ENCODE measurements around the gene DDB1. TPM values are rescaled to one million over a fixed set of nuclear protein-coding genes. Genes with fewer than 3 reads are reported as not detected.

Gene DDB1
- total RNA-seq, 5 donors from 2014 or later (not counting 1 experiment from before 2014, with no cell fraction given) = 165 to 186 (median 176) TPM

GRCh38 chr11:61372659-61373420 lies 39.9 kb upstream of the DDB1 start:
- CTCF ChIA-PET = interaction anchor here (0.6 to 0.9 kb wide), 3 partner anchors 13 to 61 kb away, joined by 3 to 4 read pairs (median 3); no protein-coding TSS in a partner anchor

DNA sequence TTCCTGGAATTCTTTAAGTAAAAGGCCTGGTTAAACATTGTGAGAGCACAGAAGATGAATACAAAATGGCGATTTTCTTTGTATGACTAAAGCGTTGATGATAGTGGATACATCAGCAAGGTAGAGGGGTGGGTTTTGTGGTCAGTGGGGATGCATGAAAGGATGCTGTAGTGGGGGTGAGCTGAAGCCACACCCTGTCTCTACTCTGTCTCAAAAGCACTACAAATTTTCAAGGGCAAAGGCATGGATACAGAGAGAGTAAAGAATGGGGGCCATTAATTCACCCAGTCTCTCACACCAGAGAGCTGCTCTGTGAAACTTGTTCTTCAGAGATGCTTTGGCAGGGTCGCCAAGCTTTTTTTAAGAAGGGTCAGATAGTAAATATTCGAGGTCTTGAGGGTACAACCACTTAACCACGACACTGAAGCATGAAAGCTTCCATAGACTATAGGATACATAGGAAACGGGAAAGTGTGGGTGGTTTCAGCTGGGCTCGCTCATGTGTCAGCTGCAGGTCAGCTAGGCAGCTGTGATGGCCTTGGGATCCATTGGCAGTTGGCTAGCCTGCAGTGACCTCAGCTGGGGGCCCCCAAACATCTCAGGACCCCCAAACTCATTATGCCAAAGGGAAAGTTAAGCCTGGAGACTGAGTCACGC lies 37.6 kb upstream of the DDB1 start:
- no peak for DNase-seq
- no peaks in the 10 kb centered on the region for H3K9me3 ChIP-seq
- H3K27me3 ChIP-seq (replicated peaks in 1 of 2; ENCODE audit: control insufficient read depth in 2 of 2, extremely low read depth in 1 of 2, insufficient read depth in 2 of 2, low read length in 1 of 2) = no peaks in the 10 kb centered on the region
- no peaks in the 10 kb centered on the region for H3K4me1 ChIP-seq (ENCODE audit: control insufficient read depth in 1 of 2, extremely low read depth in 1 of 2, insufficient read depth in 2 of 2, low read length in 2 of 2)
- Mint-ChIP-seq H3K27ac (no peak overlapping the region), H3K9me3 (no peaks in the 10 kb centered on the region), H3K36me3 (peaks cover 30% of the 10 kb centered on the region), H3K27me3 (no peaks in the 10 kb centered on the region), H3K4me1 (peaks cover 0 to 4% (median 0%) of the 10 kb centered on the region in 3 donors), H3K4me3 (no peak overlapping the region)
- no peak for ATAC-seq (replicated peaks in 1 of 4)
- H3K36me3 ChIP-seq (ENCODE audit: control insufficient read depth in 2 of 2, extremely low read depth in 1 of 2, insufficient read depth in 1 of 2, low read length in 1 of 2) = peaks cover 0 to 48% of the 10 kb centered on the region in 2 donors
- 78% methylated on average over 5 of the region's 8 CpGs for WGBS (ENCODE audit: insufficient coverage)
- ChIA-PET POLR2A (interaction anchor here in 1 of 2 donors (0.6 kb wide), 1 partner anchor 12 kb away, joined by 3 read pairs; no protein-coding TSS in a partner anchor), CTCF (no interaction called here)
- no peak overlapping the region for H3K27ac ChIP-seq (ENCODE audit: low read length)
- no peak overlapping the region for H3K4me3 ChIP-seq (ENCODE audit: control insufficient read depth in 1 of 2, extremely low read depth in 1 of 2, low read length in 1 of 2)

More at GRCh38 chr11:61372659-61373420, 39.9 kb upstream of the DDB1 start:
- Mint-ChIP-seq H3K27ac (no peak overlapping the region), H3K27me3 (no peaks in the 10 kb centered on the region), H3K9me3 (no peaks in the 10 kb centered on the region), H3K4me3 (no peak overlapping the region), H3K36me3 (peaks cover 27% of the 10 kb centered on the region), H3K4me1 (peaks cover 0 to 4% (median 0%) of the 10 kb centered on the region in 3 donors)
- POLR2A ChIA-PET = interaction anchor here in 1 of 2 donors (0.6 kb wide), 1 partner anchor 36 kb away, joined by 4 read pairs; no protein-coding TSS in a partner anchor
- Histone ChIP-seq H3K27me3 (replicated peaks in 1 of 2; ENCODE audit: control insufficient read depth in 2 of 2, extremely low read depth in 1 of 2, insufficient read depth in 2 of 2, low read length in 1 of 2) (no peaks in the 10 kb centered on the region), H3K36me3 (ENCODE audit: control insufficient read depth in 2 of 2, extremely low read depth in 1 of 2, insufficient read depth in 1 of 2, low read length in 1 of 2) (peaks cover 5 to 27% of the 10 kb centered on the region in 2 donors), H3K4me1 (ENCODE audit: control insufficient read depth in 1 of 2, extremely low read depth in 1 of 2, insufficient read depth in 2 of 2, low read length in 2 of 2) (no peaks in the 10 kb centered on the region), H3K9me3 (no peaks in the 10 kb centered on the region), H3K27ac (ENCODE audit: low read length) (no peak overlapping the region), H3K4me3 (ENCODE audit: control insufficient read depth in 1 of 2, extremely low read depth in 1 of 2, low read length in 1 of 2) (no peak overlapping the region)
- ATAC-seq (replicated peaks in 1 of 4) = no peak
- DNase-seq = no peak
- WGBS (ENCODE audit: insufficient coverage) = 100% methylated on average over 2 of the region's 8 CpGs

DNA sequence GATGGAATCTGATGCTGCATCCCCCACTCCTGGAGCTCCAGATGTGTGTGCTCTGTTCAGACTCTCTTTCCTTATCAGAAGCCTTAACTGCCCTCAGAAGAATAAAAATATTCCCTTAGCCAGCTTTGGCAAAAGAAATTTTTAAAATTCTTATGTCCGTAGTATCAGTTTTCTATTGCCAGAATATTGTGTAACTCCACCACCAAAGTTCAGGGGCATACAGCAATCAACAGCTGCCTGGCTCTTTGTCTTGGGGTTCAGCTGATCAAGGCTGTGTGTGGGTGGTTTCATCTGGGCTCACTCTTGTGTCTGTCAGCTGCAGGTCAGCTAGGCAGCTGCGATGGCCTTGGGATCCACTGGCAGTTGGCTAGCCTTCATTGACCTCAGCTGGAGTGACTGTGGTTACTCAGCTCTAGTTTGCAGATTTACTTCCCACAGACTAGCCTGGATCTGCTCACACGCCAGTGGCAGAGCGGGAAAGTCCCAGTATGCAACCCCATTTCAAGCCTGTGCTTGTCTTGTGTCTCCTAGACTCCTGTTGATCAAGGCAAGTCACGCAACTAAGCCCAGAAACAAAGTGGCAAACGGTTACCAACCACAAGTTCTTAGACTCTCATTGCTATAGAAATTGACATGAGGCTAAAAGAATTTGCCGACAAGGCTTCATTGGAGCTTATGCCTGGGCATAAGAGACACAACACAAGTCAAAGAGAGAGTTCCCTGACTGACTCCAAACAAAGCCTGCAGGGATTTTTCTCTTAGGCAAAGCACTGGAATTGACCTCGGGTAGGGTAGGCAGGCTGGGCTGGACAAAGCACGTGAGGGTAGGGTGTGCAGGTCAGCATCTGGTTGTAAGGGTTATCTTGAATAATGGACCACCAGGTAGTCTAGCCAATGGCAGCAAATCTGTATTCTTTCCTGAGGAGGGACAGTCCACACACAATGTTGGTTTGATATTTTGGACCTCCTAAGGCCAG lies 36.8 kb upstream of the DDB1 start:
- ChIA-PET CTCF (interaction anchor here in 1 of 2 donors (1.1 kb wide), 1 partner anchor 16 kb away, joined by 3 read pairs; no protein-coding TSS in a partner anchor), POLR2A (interaction anchor here in 1 of 2 donors (0.5 to 0.6 kb wide), 2 partner anchors 11 to 34 kb away, joined by 3 read pairs; no protein-coding TSS in a partner anchor)
- no peaks in the 10 kb centered on the region for H3K4me1 ChIP-seq (ENCODE audit: control insufficient read depth in 1 of 2, extremely low read depth in 1 of 2, insufficient read depth in 2 of 2, low read length in 2 of 2)
- no peaks in the 10 kb centered on the region for H3K9me3 Mint-ChIP-seq
- peaks cover 30% of the 10 kb centered on the region for H3K36me3 Mint-ChIP-seq
- H3K36me3 ChIP-seq (ENCODE audit: control insufficient read depth in 2 of 2, extremely low read depth in 1 of 2, insufficient read depth in 1 of 2, low read length in 1 of 2) = peaks cover 0 to 53% of the 10 kb centered on the region in 2 donors
- H3K27ac Mint-ChIP-seq = no peak overlapping the region
- H3K4me1 Mint-ChIP-seq = peaks cover 0 to 4% (median 0%) of the 10 kb centered on the region in 3 donors
- ATAC-seq (replicated peaks in 1 of 4) = no peak
- no peak overlapping the region for H3K4me3 Mint-ChIP-seq
- H3K27me3 Mint-ChIP-seq = no peaks in the 10 kb centered on the region
- H3K27me3 ChIP-seq (replicated peaks in 1 of 2; ENCODE audit: control insufficient read depth in 2 of 2, extremely low read depth in 1 of 2, insufficient read depth in 2 of 2, low read length in 1 of 2) = no peaks in the 10 kb centered on the region
- no peak overlapping the region for H3K4me3 ChIP-seq (ENCODE audit: control insufficient read depth in 1 of 2, extremely low read depth in 1 of 2, low read length in 1 of 2)
- no peak overlapping the region for H3K27ac ChIP-seq (ENCODE audit: low read length)
- H3K9me3 ChIP-seq = no peaks in the 10 kb centered on the region
- WGBS (ENCODE audit: insufficient coverage) = 100% methylated on average over 6 of the region's 9 CpGs
- no peak for DNase-seq

GRCh38 chr11:61368646-61369045 lies 35.7 kb upstream of the DDB1 start:
- Histone ChIP-seq H3K36me3 (ENCODE audit: control insufficient read depth in 2 of 2, extremely low read depth in 1 of 2, insufficient read depth in 1 of 2, low read length in 1 of 2) (peaks cover 4 to 63% of the 10 kb centered on the region in 2 donors), H3K4me1 (ENCODE audit: control insufficient read depth in 1 of 2, extremely low read depth in 1 of 2, insufficient read depth in 2 of 2, low read length in 2 of 2) (no peaks in the 10 kb centered on the region), H3K4me3 (ENCODE audit: control insufficient read depth in 1 of 2, extremely low read depth in 1 of 2, low read length in 1 of 2) (no peak overlapping the region), H3K27me3 (replicated peaks in 1 of 2; ENCODE audit: control insufficient read depth in 2 of 2, extremely low read depth in 1 of 2, insufficient read depth in 2 of 2, low read length in 1 of 2) (no peaks in the 10 kb centered on the region), H3K27ac (ENCODE audit: low read length) (no peak overlapping the region), H3K9me3 (no peaks in the 10 kb centered on the region)
- Mint-ChIP-seq H3K36me3 (peaks cover 30% of the 10 kb centered on the region), H3K27ac (no peak overlapping the region), H3K9me3 (no peaks in the 10 kb centered on the region), H3K4me1 (peaks cover 4 to 8% (median 5%) of the 10 kb centered on the region in 3 donors), H3K27me3 (no peaks in the 10 kb centered on the region), H3K4me3 (no peak overlapping the region)
- CTCF ChIA-PET = interaction anchor here in 1 of 2 donors (1.1 kb wide), 1 partner anchor 17 kb away, joined by 3 read pairs; no protein-coding TSS in a partner anchor
- POLR2A ChIA-PET = no interaction called here
- DNase-seq = no peak
- ATAC-seq (replicated peaks in 1 of 4) = no peak
- 100% methylated on average over 5 of the region's 7 CpGs for WGBS (ENCODE audit: insufficient coverage)

DNA sequence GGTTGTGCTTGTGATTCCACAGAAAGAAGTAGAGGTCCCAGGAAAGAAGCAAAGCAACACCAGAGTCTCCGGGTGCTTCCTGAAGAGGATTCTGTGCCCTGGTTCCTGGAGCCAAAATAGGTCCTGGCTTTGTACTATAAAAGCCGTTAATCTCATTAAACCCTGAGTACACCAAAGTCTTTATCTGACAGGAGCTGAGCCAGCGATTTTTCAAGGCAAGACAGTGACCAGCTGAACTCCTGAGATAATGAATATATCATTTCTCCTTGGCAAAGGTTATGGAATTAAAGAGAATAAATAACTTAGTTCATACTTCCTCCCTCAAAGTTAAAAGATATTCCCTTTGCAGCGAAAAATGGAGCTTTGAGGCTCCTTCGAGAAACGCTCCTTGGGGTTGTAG lies 34.5 kb upstream of the DDB1 start:
- H3K27ac Mint-ChIP-seq = no peak overlapping the region
- ChIA-PET CTCF (interaction anchor here in 1 of 2 donors (0.8 to 1.5 kb wide), 2 partner anchors 31 to 68 kb away, joined by 3 to 4 read pairs; no protein-coding TSS in a partner anchor), POLR2A (no interaction called here)
- Histone ChIP-seq H3K4me3 (ENCODE audit: control insufficient read depth in 1 of 2, extremely low read depth in 1 of 2, low read length in 1 of 2) (no peak overlapping the region), H3K9me3 (no peaks in the 10 kb centered on the region), H3K36me3 (ENCODE audit: control insufficient read depth in 2 of 2, extremely low read depth in 1 of 2, insufficient read depth in 1 of 2, low read length in 1 of 2) (peaks cover 4 to 63% of the 10 kb centered on the region in 2 donors), H3K4me1 (ENCODE audit: control insufficient read depth in 1 of 2, extremely low read depth in 1 of 2, insufficient read depth in 2 of 2, low read length in 2 of 2) (peaks cover 6 to 11% of the 10 kb centered on the region in 2 experiments), H3K27me3 (replicated peaks in 1 of 2; ENCODE audit: control insufficient read depth in 2 of 2, extremely low read depth in 1 of 2, insufficient read depth in 2 of 2, low read length in 1 of 2) (no peaks in the 10 kb centered on the region), H3K27ac (ENCODE audit: low read length) (no peak overlapping the region)
- H3K36me3 Mint-ChIP-seq = peaks cover 32% of the 10 kb centered on the region
- WGBS (ENCODE audit: insufficient coverage) = no CpG with 5 or more reads among the region's 6 CpGs
- ATAC-seq (replicated peaks in 1 of 4) (no peak), DNase-seq (no peak)
- peaks cover 17 to 21% (median 17%) of the 10 kb centered on the region in 3 donors for H3K4me1 Mint-ChIP-seq
- H3K9me3 Mint-ChIP-seq = no peaks in the 10 kb centered on the region
- no peaks in the 10 kb centered on the region for H3K27me3 Mint-ChIP-seq
- H3K4me3 Mint-ChIP-seq = no peak overlapping the region
